A549 (cell line): ENCODE data around the gene HERC4. TPM values are rescaled to one million over a fixed set of nuclear protein-coding genes. Genes with fewer than 3 reads are reported as not detected.

Experiments used
- ATAC-seq, 2 experiments: fragments of 200-7000 bp in 1 of 2; fragments of >200 bp in 1 of 2; cut with Nextera tagmentation in 1 of 2; cut with Tn5 transposase in 1 of 2; 3 replicates each; pipeline versions ENCODE4 v1.8.0 to v1.9.1; 2018 to 2020; ENCODE audit warnings: mild to moderate bottlenecking in 1 of 2, moderate library complexity in 1 of 2
- CTCF ChIA-PET: fragments of 300-600 bp; sonication (Branson Sonifier 250); formaldehyde crosslinking; extraction: SDS; loops from one replicate; lab custom pipeline; 2021; ENCODE audit warnings: antibody characterized with exemption, inconsistent platforms; lab: Yijun Ruan, JAX
- POLR2A ChIA-PET: fragments of 350-600 bp; formaldehyde crosslinking; extraction: SDS; loops from one replicate; lab custom pipeline; 2021; ENCODE audit warnings: antibody characterized with exemption, inconsistent platforms; lab: Yijun Ruan, JAX
- DNase-seq, 2 experiments: peaks; one replicate each; pipeline versions ENCODE4 v3.0.0 to v3.0.0-alpha.2; 2011 to 2016; ENCODE audit warnings: low read depth in 1 of 2, low spot score in 1 of 2
- FAIRE-seq: peaks from 2 replicates; lab custom pipeline; 2011; peaks lifted over from hg19 to GRCh38; lab: Jason Lieb, UNC
- H3K27ac ChIP-seq, 2 experiments: fragments of >200 bp; sonication (Bioruptor Twin); formaldehyde crosslinking; 3 replicates each; pipeline ENCODE4 v1.5.1; 2016 to 2017
- H3K4me1 ChIP-seq: fragments of >200 bp; sonication (Bioruptor Twin); formaldehyde crosslinking; 3 replicates; pipeline ENCODE4 v1.6.1; 2016
- H3K4me2 ChIP-seq: fragments of >200 bp; sonication (Bioruptor Twin); formaldehyde crosslinking; 3 replicates; pipeline ENCODE4 v1.6.1; 2016
- H3K4me3 ChIP-seq: fragments of >200 bp; sonication (Bioruptor Twin); formaldehyde crosslinking; 3 replicates; pipeline ENCODE4 v1.5.1; 2016
- H3K9me3 ChIP-seq: fragments of >200 bp; sonication (Bioruptor Twin); formaldehyde crosslinking; 3 replicates; pipeline ENCODE4 v1.6.1; 2016
- CBX8 ChIP-seq: fragments of 200-600 bp; sonication (generic); IDR thresholded peaks from 2 replicates; pipeline ENCODE4 v1.6.1; 2016
- CEBPB ChIP-seq, 2 experiments: fragments of >200 bp in 1 of 2; sonication (Bioruptor Twin) in 1 of 2; formaldehyde crosslinking in 1 of 2; IDR thresholded peaks; 2 replicates each; pipeline ENCODE4 v1.6.1; 2012 to 2016
- EHF ChIP-seq: fragments of 250-450 bp; sonication (Bioruptor Pico); IDR thresholded peaks from 2 replicates; pipeline ENCODE4 v1.5.0; 2020; ENCODE audit warnings: mild to moderate bottlenecking
- HDAC2 ChIP-seq: fragments of 200-600 bp; sonication (generic); IDR thresholded peaks from 2 replicates; pipeline ENCODE4 v1.6.1; 2016
- HEYL ChIP-seq: fragments of 250-450 bp; sonication (Bioruptor Pico); IDR thresholded peaks from 2 replicates; pipeline ENCODE4 v1.8.0; 2021; ENCODE audit warnings: mild to moderate bottlenecking, moderate library complexity
- HOXB5 ChIP-seq: fragments of 250-450 bp; sonication (Bioruptor Pico); IDR thresholded peaks from 2 replicates; pipeline ENCODE4 v1.5.0; 2020; ENCODE audit warnings: mild to moderate bottlenecking, moderate library complexity
- MAZ ChIP-seq: fragments of 150-350 bp; IDR thresholded peaks from 2 replicates; pipeline ENCODE4 v1.6.1; 2014; ENCODE audit warnings: antibody characterized with exemption, low read depth, low read length, borderline replicate concordance
- MYC ChIP-seq: IDR thresholded peaks from 2 replicates; pipeline ENCODE4 v1.6.1; 2012; ENCODE audit warnings: mild to moderate bottlenecking, inconsistent platforms, low read length, improper control_type of control experiment, borderline replicate concordance
- NR3C1 ChIP-seq: fragments of >200 bp; sonication (Bioruptor Twin); formaldehyde crosslinking; IDR thresholded peaks from 3 replicates; pipeline ENCODE4 v1.6.1; 2017
- RCOR1 ChIP-seq: fragments of 150-350 bp; IDR thresholded peaks from 2 replicates; pipeline ENCODE4 v1.6.1; 2014; ENCODE audit warnings: antibody characterized with exemption, low read length, low read depth
- RFX5 ChIP-seq: fragments of 450-650 bp; IDR thresholded peaks from 2 replicates; pipeline ENCODE4 v1.7.1; 2014; ENCODE audit warnings: antibody characterized with exemption, mild to moderate bottlenecking, moderate library complexity
- RNF2 ChIP-seq: fragments of 200-600 bp; sonication (generic); IDR thresholded peaks from 2 replicates; pipeline ENCODE4 v1.6.1; 2016; ENCODE audit warnings: low read depth, mild to moderate bottlenecking, antibody characterized with exemption, moderate library complexity, borderline replicate concordance
- SREBF2 ChIP-seq: fragments of 450-650 bp; IDR thresholded peaks from 2 replicates; pipeline ENCODE4 v1.6.1; 2014; ENCODE audit warnings: mild to moderate bottlenecking, moderate library complexity
- TP53 ChIP-seq: fragments of 250-450 bp; sonication (Bioruptor Pico); IDR thresholded peaks from 2 replicates; pipeline ENCODE4 v1.5.0; 2021; ENCODE audit warnings: mild to moderate bottlenecking, moderate library complexity
- ZSCAN20 ChIP-seq: fragments of 250-450 bp; sonication (Bioruptor Pico); IDR thresholded peaks from 2 replicates; pipeline ENCODE4 v1.8.0; 2022; ENCODE audit warnings: mild to moderate bottlenecking, moderate library complexity
- WGBS: methylation state at CpG from one replicate; pipeline ENCODE4 v1.1.6; 2017; ENCODE audit errors: missing lambda C conversion rate; 5-methylcytosine and 5-hydroxymethylcytosine counted together
- polyA plus RNA-seq, 4 experiments: library from polyadenylated mRNA; depleted of rRNA in 3 of 4; stranded (reverse); fragments of >200 nt; fragmentation: RNase III in 1 of 4; extraction: RNeasy Plus Mini Kit Qiagen cat#74134 plus additional on column Dnase treatment in 1 of 4; gene quantifications; 2 replicates in 3 of 4; 3 replicates in 1 of 4; pipeline ENCODE4 v1.2.3, GENCODE V29; 2011 to 2017
- TF ChIP-seq, protein P1 (sequence below): fragments of >200 bp; sonication (Bioruptor Twin); formaldehyde crosslinking; IDR thresholded peaks from 2 replicates; pipeline ENCODE4 v1.6.1; 2016
- TF ChIP-seq, protein P2 (sequence below): IDR thresholded peaks from 2 replicates; pipeline ENCODE4 v1.6.1; 2012
- TF ChIP-seq, protein P3 (sequence below): fragments of 250-450 bp; sonication (Bioruptor Pico); IDR thresholded peaks from 2 replicates; pipeline ENCODE4 v1.5.0; 2021; ENCODE audit warnings: mild to moderate bottlenecking, moderate library complexity, borderline replicate concordance
- TF ChIP-seq, protein P4 (sequence below): IDR thresholded peaks from 2 replicates; pipeline ENCODE4 v1.6.1; 2012
- TF ChIP-seq, protein P5 (sequence below): fragments of 200-600 bp; sonication (generic); IDR thresholded peaks from 2 replicates; pipeline ENCODE4 v1.6.1; 2016; ENCODE audit warnings: antibody characterized with exemption, mild to moderate bottlenecking, moderate library complexity
- TF ChIP-seq, protein P6 (sequence below): fragments of 450-650 bp; IDR thresholded peaks from 2 replicates; pipeline ENCODE4 v1.6.1; 2014; ENCODE audit warnings: antibody characterized with exemption

Gene HERC4
- polyA plus RNA-seq, 2 of the 4 experiments (the other 2 are of a cell fraction), result 43.2 to 51.3 TPM

DNA sequence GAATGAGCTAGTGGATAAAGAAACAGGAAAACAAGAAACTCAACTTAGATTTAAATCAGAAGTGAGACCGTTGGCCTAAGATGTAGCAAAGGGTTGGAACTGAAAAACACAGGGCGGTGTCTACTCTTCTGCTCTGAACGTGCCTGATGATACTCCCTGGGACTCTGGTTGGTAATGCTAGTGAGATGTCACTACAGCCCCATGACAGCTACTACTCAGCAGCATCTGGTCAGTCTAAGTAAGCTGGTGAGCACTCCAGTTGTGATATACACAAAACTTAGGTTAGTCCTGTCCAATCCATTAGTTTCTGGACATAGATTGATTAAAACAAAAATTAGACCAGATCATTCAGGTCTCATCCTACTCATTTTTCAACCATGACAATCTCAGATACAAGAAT is 49.6 kb upstream of the HERC4 start:
- ChIA-PET CTCF (interaction anchor here (1.2 to 1.5 kb wide), 4 partner anchors 11 to 85 kb away, joined by 3 to 5 read pairs (median 4); no protein-coding TSS in a partner anchor), POLR2A (no interaction called here)
- ATAC-seq (no peak), DNase-seq (no peak), FAIRE-seq (no peak)
- WGBS, result 81% methylated on average over 3 of the region's 3 CpGs
- H3K4me3 ChIP-seq, result no peak overlapping the region
- H3K4me1 ChIP-seq, result peaks cover 25% of the 10 kb centered on the region
- no peak overlapping the region; the same call in 2 of the 3 replicates for H3K4me2 ChIP-seq
- H3K27ac ChIP-seq, result peak overlapping the region in 1 of 2 experiments; percentile 36; a peak in 2 of 6 replicates
- H3K9me3 ChIP-seq, result no peaks in the 10 kb centered on the region
- TF ChIP-seq NR3C1 (no peak), EHF (no peak), ZSCAN20 (CRISPR knock-in tag) (no peak), HOXB5 (CRISPR knock-in tag) (no peak), MYC (no peak), HDAC2 (no peak), CEBPB (IDR thresholded peaks at IDR 0.05) (no peak), SREBF2 (no peak), CBX8 (no peak), RNF2 (no peak)
- TF ChIP-seq, protein P1, sequence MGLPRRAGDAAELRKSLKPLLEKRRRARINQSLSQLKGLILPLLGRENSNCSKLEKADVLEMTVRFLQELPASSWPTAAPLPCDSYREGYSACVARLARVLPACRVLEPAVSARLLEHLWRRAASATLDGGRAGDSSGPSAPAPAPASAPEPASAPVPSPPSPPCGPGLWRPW, result no peak
- TF ChIP-seq, protein P2, sequence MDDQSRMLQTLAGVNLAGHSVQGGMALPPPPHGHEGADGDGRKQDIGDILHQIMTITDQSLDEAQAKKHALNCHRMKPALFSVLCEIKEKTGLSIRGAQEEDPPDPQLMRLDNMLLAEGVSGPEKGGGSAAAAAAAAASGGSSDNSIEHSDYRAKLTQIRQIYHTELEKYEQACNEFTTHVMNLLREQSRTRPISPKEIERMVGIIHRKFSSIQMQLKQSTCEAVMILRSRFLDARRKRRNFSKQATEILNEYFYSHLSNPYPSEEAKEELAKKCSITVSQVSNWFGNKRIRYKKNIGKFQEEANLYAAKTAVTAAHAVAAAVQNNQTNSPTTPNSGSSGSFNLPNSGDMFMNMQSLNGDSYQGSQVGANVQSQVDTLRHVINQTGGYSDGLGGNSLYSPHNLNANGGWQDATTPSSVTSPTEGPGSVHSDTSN, result no peak
- TF ChIP-seq, protein P3, sequence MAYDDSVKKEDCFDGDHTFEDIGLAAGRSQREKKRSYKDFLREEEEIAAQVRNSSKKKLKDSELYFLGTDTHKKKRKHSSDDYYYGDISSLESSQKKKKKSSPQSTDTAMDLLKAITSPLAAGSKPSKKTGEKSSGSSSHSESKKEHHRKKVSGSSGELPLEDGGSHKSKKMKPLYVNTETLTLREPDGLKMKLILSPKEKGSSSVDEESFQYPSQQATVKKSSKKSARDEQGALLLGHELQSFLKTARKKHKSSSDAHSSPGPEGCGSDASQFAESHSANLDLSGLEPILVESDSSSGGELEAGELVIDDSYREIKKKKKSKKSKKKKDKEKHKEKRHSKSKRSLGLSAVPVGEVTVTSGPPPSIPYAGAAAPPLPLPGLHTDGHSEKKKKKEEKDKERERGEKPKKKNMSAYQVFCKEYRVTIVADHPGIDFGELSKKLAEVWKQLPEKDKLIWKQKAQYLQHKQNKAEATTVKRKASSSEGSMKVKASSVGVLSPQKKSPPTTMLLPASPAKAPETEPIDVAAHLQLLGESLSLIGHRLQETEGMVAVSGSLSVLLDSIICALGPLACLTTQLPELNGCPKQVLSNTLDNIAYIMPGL (CRISPR knock-in tag), result no peak
- TF ChIP-seq, all 56 proteins: peak for 0

DNA sequence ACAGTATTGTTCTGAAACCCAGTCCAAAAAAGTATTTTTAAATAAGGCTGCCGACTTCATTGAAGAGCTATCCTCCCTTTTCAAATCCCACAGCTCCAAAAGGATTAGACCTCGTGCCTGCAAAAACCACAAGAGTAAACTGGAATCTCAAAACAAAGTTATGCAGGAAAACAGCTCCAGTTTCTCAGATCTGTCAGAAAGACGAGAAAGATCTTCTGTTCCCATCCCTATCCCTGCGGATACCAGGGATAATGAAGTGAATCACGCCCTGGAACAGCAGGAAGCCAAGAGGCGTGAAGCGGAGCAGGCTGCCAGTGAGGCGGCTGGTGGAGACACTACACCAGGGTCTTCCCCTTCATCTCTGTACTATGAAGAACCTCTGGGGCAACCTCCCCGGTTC is 46.8 kb upstream of the HERC4 start:
- ChIA-PET CTCF (interaction anchor here (0.9 to 2.2 kb wide), 6 partner anchors 9 to 19 kb away, joined by 3 to 7 read pairs (median 5); partner anchors contain the start of gene MYPN), POLR2A (no interaction called here)
- DNase-seq (no peak), ATAC-seq (no peak), FAIRE-seq (no peak)
- 92% methylated on average over 9 of the region's 9 CpGs for WGBS
- TF ChIP-seq TP53 (CRISPR knock-in tag) (no peak), MAZ (no peak), RCOR1 (no peak), HEYL (CRISPR knock-in tag) (no peak), RFX5 (no peak)
- TF ChIP-seq, protein P4, sequence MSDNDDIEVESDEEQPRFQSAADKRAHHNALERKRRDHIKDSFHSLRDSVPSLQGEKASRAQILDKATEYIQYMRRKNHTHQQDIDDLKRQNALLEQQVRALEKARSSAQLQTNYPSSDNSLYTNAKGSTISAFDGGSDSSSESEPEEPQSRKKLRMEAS, result no peak
- TF ChIP-seq, protein P5, sequence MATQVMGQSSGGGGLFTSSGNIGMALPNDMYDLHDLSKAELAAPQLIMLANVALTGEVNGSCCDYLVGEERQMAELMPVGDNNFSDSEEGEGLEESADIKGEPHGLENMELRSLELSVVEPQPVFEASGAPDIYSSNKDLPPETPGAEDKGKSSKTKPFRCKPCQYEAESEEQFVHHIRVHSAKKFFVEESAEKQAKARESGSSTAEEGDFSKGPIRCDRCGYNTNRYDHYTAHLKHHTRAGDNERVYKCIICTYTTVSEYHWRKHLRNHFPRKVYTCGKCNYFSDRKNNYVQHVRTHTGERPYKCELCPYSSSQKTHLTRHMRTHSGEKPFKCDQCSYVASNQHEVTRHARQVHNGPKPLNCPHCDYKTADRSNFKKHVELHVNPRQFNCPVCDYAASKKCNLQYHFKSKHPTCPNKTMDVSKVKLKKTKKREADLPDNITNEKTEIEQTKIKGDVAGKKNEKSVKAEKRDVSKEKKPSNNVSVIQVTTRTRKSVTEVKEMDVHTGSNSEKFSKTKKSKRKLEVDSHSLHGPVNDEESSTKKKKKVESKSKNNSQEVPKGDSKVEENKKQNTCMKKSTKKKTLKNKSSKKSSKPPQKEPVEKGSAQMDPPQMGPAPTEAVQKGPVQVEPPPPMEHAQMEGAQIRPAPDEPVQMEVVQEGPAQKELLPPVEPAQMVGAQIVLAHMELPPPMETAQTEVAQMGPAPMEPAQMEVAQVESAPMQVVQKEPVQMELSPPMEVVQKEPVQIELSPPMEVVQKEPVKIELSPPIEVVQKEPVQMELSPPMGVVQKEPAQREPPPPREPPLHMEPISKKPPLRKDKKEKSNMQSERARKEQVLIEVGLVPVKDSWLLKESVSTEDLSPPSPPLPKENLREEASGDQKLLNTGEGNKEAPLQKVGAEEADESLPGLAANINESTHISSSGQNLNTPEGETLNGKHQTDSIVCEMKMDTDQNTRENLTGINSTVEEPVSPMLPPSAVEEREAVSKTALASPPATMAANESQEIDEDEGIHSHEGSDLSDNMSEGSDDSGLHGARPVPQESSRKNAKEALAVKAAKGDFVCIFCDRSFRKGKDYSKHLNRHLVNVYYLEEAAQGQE, result no peak
- TF ChIP-seq, protein P6, sequence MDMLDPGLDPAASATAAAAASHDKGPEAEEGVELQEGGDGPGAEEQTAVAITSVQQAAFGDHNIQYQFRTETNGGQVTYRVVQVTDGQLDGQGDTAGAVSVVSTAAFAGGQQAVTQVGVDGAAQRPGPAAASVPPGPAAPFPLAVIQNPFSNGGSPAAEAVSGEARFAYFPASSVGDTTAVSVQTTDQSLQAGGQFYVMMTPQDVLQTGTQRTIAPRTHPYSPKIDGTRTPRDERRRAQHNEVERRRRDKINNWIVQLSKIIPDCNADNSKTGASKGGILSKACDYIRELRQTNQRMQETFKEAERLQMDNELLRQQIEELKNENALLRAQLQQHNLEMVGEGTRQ, result no peak
- H3K4me3 ChIP-seq, result no peak overlapping the region
- H3K4me1 ChIP-seq, result peaks cover 18% of the 10 kb centered on the region
- no peak overlapping the region for H3K27ac ChIP-seq
- no peak overlapping the region for H3K4me2 ChIP-seq
- H3K9me3 ChIP-seq, result no peaks in the 10 kb centered on the region
